Measurements from ENCODE around the gene DHX36.

Gene DHX36

GRCh38 chr3:154323891-154324738 is at the start of gene DHX36:
Gene DHX36 (minus strand): TSS chr3:154324487. CDS start chr3:154324416, 71 bp downstream.
- in situ Hi-C loops (cut with HindIII; ENCODE audit: low pct_ligation_motif_present, low sequenced_read_pairs) = no loop called here
- no peaks in the 10 kb centered on the region for H3K27me3 ChIP-seq (replicated peaks)
- H3K36me3 ChIP-seq (replicated peaks) = no peaks in the 10 kb centered on the region
- peak; percentile 88 for DNase-seq
- peak within 1 kb of the TSS; percentile 92 for H3K27ac ChIP-seq
- peak within 1 kb of the TSS; percentile 83 for H3K4me3 ChIP-seq (ENCODE audit: low read depth, low read length)
- peak; percentile 17 for TF ChIP-seq CTCF (IDR thresholded peaks at IDR 0.05; ENCODE audit: low read depth, low read length, missing control alignments)

GRCh38 chr3:154367221-154367620 is 42.9 kb upstream of the DHX36 start:
- in situ Hi-C loops (cut with HindIII; ENCODE audit: low pct_ligation_motif_present, low sequenced_read_pairs) = no loop called here
- DNase-seq = no peak
- Histone ChIP-seq H3K4me3 (ENCODE audit: low read depth, low read length) (no peak overlapping the region), H3K36me3 (replicated peaks) (no peaks in the 10 kb centered on the region), H3K27ac (no peak overlapping the region), H3K27me3 (replicated peaks) (no peaks in the 10 kb centered on the region)
- no peak for TF ChIP-seq CTCF (IDR thresholded peaks at IDR 0.05; ENCODE audit: low read depth, low read length, missing control alignments)

- TF ChIP-seq CTCF (IDR thresholded peaks at IDR 0.05; ENCODE audit: low read depth, low read length, missing control alignments) = no peak
- no peak for DNase-seq
- no peak overlapping the region for H3K27ac ChIP-seq
- no peak overlapping the region for H3K4me3 ChIP-seq (ENCODE audit: low read depth, low read length)
- in situ Hi-C loops (cut with HindIII; ENCODE audit: low pct_ligation_motif_present, low sequenced_read_pairs) = no loop called here
- H3K36me3 ChIP-seq (replicated peaks) = no peaks in the 10 kb centered on the region
- H3K27me3 ChIP-seq (replicated peaks) = no peaks in the 10 kb centered on the region
Measured at GRCh38 chr3:154364849-154365248, 40.6 kb upstream of the DHX36 start.

GRCh38 chr3:154361099-154361498 is 36.8 kb upstream of the DHX36 start:
- H3K36me3 ChIP-seq (replicated peaks) = no peaks in the 10 kb centered on the region
- in situ Hi-C loops (cut with HindIII; ENCODE audit: low pct_ligation_motif_present, low sequenced_read_pairs) = no loop called here
- no peak overlapping the region for H3K27ac ChIP-seq
- no peak overlapping the region for H3K4me3 ChIP-seq (ENCODE audit: low read depth, low read length)
- DNase-seq = no peak
- no peaks in the 10 kb centered on the region for H3K27me3 ChIP-seq (replicated peaks)
- TF ChIP-seq CTCF (IDR thresholded peaks at IDR 0.05; ENCODE audit: low read depth, low read length, missing control alignments) = no peak

- Histone ChIP-seq H3K27ac (no peak overlapping the region), H3K4me3 (ENCODE audit: low read depth, low read length) (no peak overlapping the region), H3K27me3 (replicated peaks) (no peaks in the 10 kb centered on the region), H3K36me3 (replicated peaks) (no peaks in the 10 kb centered on the region)
- in situ Hi-C loops (cut with HindIII; ENCODE audit: low pct_ligation_motif_present, low sequenced_read_pairs) = no loop called here
- no peak for DNase-seq
- TF ChIP-seq CTCF (IDR thresholded peaks at IDR 0.05; ENCODE audit: low read depth, low read length, missing control alignments) = no peak
Measured at GRCh38 chr3:154356009-154356408, 31.7 kb upstream of the DHX36 start.
